ENCODE results near the gene RBPMS2. TPM values are rescaled to one million over a fixed set of nuclear protein-coding genes. Genes with fewer than 3 reads are reported as not detected.

Gene RBPMS2
- total RNA-seq, 2 donors from 2014 or later: 86.0 to 131 TPM

- 73% methylated on average over 18 to 21 of the region's 21 CpGs for WGBS, 2 experiments (ENCODE audit: insufficient coverage in 1 of 2, insufficient read length in 1 of 2)
- Mint-ChIP-seq H3K27me3 (ENCODE audit: insufficient read depth) (no peaks in the 10 kb centered on the region), H3K27ac (peak overlapping the region; percentile 50)
These were observed 25.3 kb downstream of the RBPMS2 start for GRCh38 chr15:64749999-64750657.

GRCh38 chr15:64749167-64749566 lies 26.2 kb downstream of the RBPMS2 start:
- Histone ChIP-seq H3K4me1 (ENCODE audit: control insufficient read depth, insufficient read depth, low read length) (peaks cover 2% of the 10 kb centered on the region), H3K27ac (ENCODE audit: low read depth, low read length) (no peak overlapping the region), H3K9me3 (ENCODE audit: control insufficient read depth, low read length) (no peaks in the 10 kb centered on the region), H3K36me3 (ENCODE audit: control insufficient read depth, insufficient read depth, low read length) (peaks cover 55% of the 10 kb centered on the region), H3K9ac (ENCODE audit: extremely low read depth, low read length, poor library complexity, severe bottlenecking) (no peak overlapping the region), H3K4me3 (ENCODE audit: low read length) (no peak overlapping the region), H3K27me3 (ENCODE audit: control insufficient read depth, insufficient read depth, low read length, poor library complexity, severe bottlenecking) (no peaks in the 10 kb centered on the region)
- H3K9me3 Mint-ChIP-seq: no peaks in the 10 kb centered on the region
- no peak for DNase-seq
- no peak for TF ChIP-seq CTCF (conservative IDR thresholded peaks at IDR 0.05)
- peaks cover 59% of the 10 kb centered on the region for H3K36me3 Mint-ChIP-seq (ENCODE audit: low read depth)
- no peaks in the 10 kb centered on the region for H3K27me3 Mint-ChIP-seq (ENCODE audit: insufficient read depth)
- WGBS, 2 experiments (ENCODE audit: insufficient coverage in 1 of 2, insufficient read length in 1 of 2): 90 to 96% methylated on average over 7 to 11 of the region's 11 CpGs
- H3K4me3 Mint-ChIP-seq: no peak overlapping the region
- H3K4me1 Mint-ChIP-seq: peaks cover 11% of the 10 kb centered on the region
- H3K27ac Mint-ChIP-seq: peak overlapping the region; percentile 52

More at GRCh38 chr15:64749999-64750657, 25.3 kb downstream of the RBPMS2 start:
- Mint-ChIP-seq H3K36me3 (ENCODE audit: low read depth) (peaks cover 62% of the 10 kb centered on the region), H3K4me3 (no peak overlapping the region), H3K4me1 (peaks cover 12% of the 10 kb centered on the region), H3K9me3 (no peaks in the 10 kb centered on the region)
- H3K27ac ChIP-seq (ENCODE audit: low read depth, low read length): peak overlapping the region; percentile 61
- no peak overlapping the region for H3K4me3 ChIP-seq (ENCODE audit: low read length)
- H3K9ac ChIP-seq (ENCODE audit: extremely low read depth, low read length, poor library complexity, severe bottlenecking): no peak overlapping the region
- peaks cover 2% of the 10 kb centered on the region for H3K4me1 ChIP-seq (ENCODE audit: control insufficient read depth, insufficient read depth, low read length)
- no peaks in the 10 kb centered on the region for H3K9me3 ChIP-seq (ENCODE audit: control insufficient read depth, low read length)
- peaks cover 55% of the 10 kb centered on the region for H3K36me3 ChIP-seq (ENCODE audit: control insufficient read depth, insufficient read depth, low read length)
- DNase-seq: peak; percentile 92
- no peaks in the 10 kb centered on the region for H3K27me3 ChIP-seq (ENCODE audit: control insufficient read depth, insufficient read depth, low read length, poor library complexity, severe bottlenecking)
- peak; percentile 71 for TF ChIP-seq CTCF (conservative IDR thresholded peaks at IDR 0.05)

GRCh38 chr15:64748251-64748650 lies 27.1 kb downstream of the RBPMS2 start:
- no peak for DNase-seq
- WGBS, 2 experiments (ENCODE audit: insufficient coverage in 1 of 2, insufficient read length in 1 of 2): 95 to 98% methylated on average over 6 to 9 of the region's 9 CpGs
- Histone ChIP-seq H3K9ac (ENCODE audit: extremely low read depth, low read length, poor library complexity, severe bottlenecking) (no peak overlapping the region), H3K4me1 (ENCODE audit: control insufficient read depth, insufficient read depth, low read length) (peaks cover 2% of the 10 kb centered on the region), H3K36me3 (ENCODE audit: control insufficient read depth, insufficient read depth, low read length) (peaks cover 56% of the 10 kb centered on the region), H3K27ac (ENCODE audit: low read depth, low read length) (no peak overlapping the region), H3K9me3 (ENCODE audit: control insufficient read depth, low read length) (no peaks in the 10 kb centered on the region), H3K27me3 (ENCODE audit: control insufficient read depth, insufficient read depth, low read length, poor library complexity, severe bottlenecking) (no peaks in the 10 kb centered on the region), H3K4me3 (ENCODE audit: low read length) (no peak overlapping the region)
- Mint-ChIP-seq H3K9me3 (no peaks in the 10 kb centered on the region), H3K36me3 (ENCODE audit: low read depth) (peaks cover 61% of the 10 kb centered on the region), H3K4me3 (no peak overlapping the region), H3K27ac (no peak overlapping the region), H3K4me1 (peaks cover 11% of the 10 kb centered on the region), H3K27me3 (ENCODE audit: insufficient read depth) (no peaks in the 10 kb centered on the region)
- no peak for TF ChIP-seq CTCF (conservative IDR thresholded peaks at IDR 0.05)
